Psoas muscle (tissue), 8 donors: ENCODE measurements around the gene LRRC14B. TPM values are rescaled to one million over a fixed set of nuclear protein-coding genes. Genes with fewer than 3 reads are reported as not detected.

Experiments used
- ATAC-seq, 4 donors: fragments of 200-7000 bp; cut with Tn5 transposase; one replicate each; pipeline ENCODE4 v1.9.1; 2020; ENCODE audit warnings: moderate library complexity in 3 of 4, mild to moderate bottlenecking in 2 of 4
- DNase-seq, 2 donors: peaks; one replicate each; pipeline ENCODE4 v3.0.0-alpha.2; 2020
- H3K27ac ChIP-seq: fragments of 200-600 bp; one replicate; pipeline ENCODE4 v1.8.0; 2022
- H3K27me3 ChIP-seq, 3 donors: fragments of 200-600 bp in 1 of 3; one replicate each; pipeline versions ENCODE4 v1.6.1 to v1.8.0; 2013 to 2022; ENCODE audit warnings: low read length in 2 of 3, mild to moderate bottlenecking in 2 of 3, moderate library complexity in 1 of 3; ENCODE audit not compliant: insufficient read depth in 3 of 3
- H3K36me3 ChIP-seq, 2 donors: fragments of 200-600 bp in 1 of 2; one replicate each; pipeline versions ENCODE4 v1.6.1 to v1.8.0; 2013 to 2022; ENCODE audit warnings: low read depth in 1 of 2, mild to moderate bottlenecking in 1 of 2, moderate library complexity in 1 of 2; ENCODE audit not compliant: insufficient read depth in 1 of 2
- H3K4me1 ChIP-seq: fragments of 200-600 bp; one replicate; pipeline ENCODE4 v1.8.0; 2022
- H3K4me3 ChIP-seq: fragments of 200-600 bp; one replicate; pipeline ENCODE4 v1.8.0; 2022; ENCODE audit warnings: mild to moderate bottlenecking
- H3K9me3 ChIP-seq: fragments of 200-600 bp; one replicate; pipeline ENCODE4 v1.8.0; 2022
- WGBS, 3 donors: extraction: QIAGEN DNeasy Blood & Tissue Kit; methylation state at CpG; one replicate each; pipeline versions ENCODE4 v1.1.6 to v1.1.7; 2013; 5-methylcytosine and 5-hydroxymethylcytosine counted together
- intact Hi-C, 2 donors: fragments of 100-400 bp; cut with DNase I; formaldehyde crosslinking; loops; one replicate each; pipeline versions ENCODE4 v1.11.0 to v1.14.2; 2022
- polyA plus RNA-seq, 3 donors: library from polyadenylated mRNA; stranded (reverse); fragments of 200-250 nt; gene quantifications; one replicate each; pipeline ENCODE4 v1.2.3, GENCODE V29; 2013
- total RNA-seq, 4 donors: library from RNA; stranded (reverse); fragmentation: NEBNext Ultra II Directional in 2 of 4; extraction: Animal tissue kit (Norgen Biotek cat#: 25700) in 2 of 4; gene quantifications; one replicate each; pipeline versions ENCODE4 v1.2.1 to v1.2.4, GENCODE V29; 2021 to 2023
- TF ChIP-seq, protein P1 (sequence below): fragments of 200-600 bp; IDR thresholded peaks from one replicate; pipeline ENCODE4 v1.8.0; 2022; ENCODE audit warnings: antibody characterized with exemption
- donor health status: healthy with polysubstance abuse.
- donor health status: DM: no; HTN: no; CAD: no; lungs with moderate emphysema.
- donor health status: Bipolar disorder and iron deficiency.
- donor health status: healthy.
- donor health status: DM: yes; HTN: yes; CAD: no.
- donor health status: DM: no; HTN: no; CAD: no.
- donor health status: DM: no; HTN: no; CAD: no.
- donor health status: DM: yes; HTN: yes; CAD: no.

LRRC14B gene
- total and polyA plus RNA-seq, 7 donors: 0.42 to 15.5 (median 9.5) TPM

DNA sequence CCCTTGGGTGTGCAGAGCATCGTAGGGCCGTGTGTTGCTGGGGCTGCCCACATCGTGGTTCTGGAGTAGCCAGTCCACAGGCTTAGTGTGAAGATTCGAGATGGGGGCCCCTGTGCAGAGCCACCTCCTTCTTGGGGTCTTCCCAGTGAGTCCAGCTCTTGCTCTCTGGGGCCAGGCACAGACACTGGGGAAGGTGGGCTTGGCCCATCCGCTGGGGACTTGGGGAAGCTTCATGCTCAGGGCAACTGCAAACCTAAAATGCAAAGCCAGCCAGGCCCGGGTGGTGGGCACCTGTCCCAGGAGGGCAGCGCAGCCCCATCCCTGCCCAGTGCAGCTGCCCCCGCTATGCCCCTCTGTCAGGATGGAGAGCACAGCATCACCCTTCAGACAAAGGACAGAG, 46.4 kb upstream of the LRRC14B start:
- intact Hi-C loops: no loop called here
- Histone ChIP-seq H3K4me1 (no peaks in the 10 kb centered on the region), H3K9me3 (peaks cover 8% of the 10 kb centered on the region), H3K4me3 (no peak overlapping the region), H3K27ac (no peak overlapping the region), H3K36me3 (no peaks in the 10 kb centered on the region), H3K27me3 (no peaks in the 10 kb centered on the region)
- WGBS, 3 donors: 81 to 95% (median 90%) methylated on average over 8 of the region's 8 CpGs
- TF ChIP-seq, protein P1, sequence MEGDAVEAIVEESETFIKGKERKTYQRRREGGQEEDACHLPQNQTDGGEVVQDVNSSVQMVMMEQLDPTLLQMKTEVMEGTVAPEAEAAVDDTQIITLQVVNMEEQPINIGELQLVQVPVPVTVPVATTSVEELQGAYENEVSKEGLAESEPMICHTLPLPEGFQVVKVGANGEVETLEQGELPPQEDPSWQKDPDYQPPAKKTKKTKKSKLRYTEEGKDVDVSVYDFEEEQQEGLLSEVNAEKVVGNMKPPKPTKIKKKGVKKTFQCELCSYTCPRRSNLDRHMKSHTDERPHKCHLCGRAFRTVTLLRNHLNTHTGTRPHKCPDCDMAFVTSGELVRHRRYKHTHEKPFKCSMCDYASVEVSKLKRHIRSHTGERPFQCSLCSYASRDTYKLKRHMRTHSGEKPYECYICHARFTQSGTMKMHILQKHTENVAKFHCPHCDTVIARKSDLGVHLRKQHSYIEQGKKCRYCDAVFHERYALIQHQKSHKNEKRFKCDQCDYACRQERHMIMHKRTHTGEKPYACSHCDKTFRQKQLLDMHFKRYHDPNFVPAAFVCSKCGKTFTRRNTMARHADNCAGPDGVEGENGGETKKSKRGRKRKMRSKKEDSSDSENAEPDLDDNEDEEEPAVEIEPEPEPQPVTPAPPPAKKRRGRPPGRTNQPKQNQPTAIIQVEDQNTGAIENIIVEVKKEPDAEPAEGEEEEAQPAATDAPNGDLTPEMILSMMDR: no peak
- DNase-seq (no peak), ATAC-seq (no peak)

DNA sequence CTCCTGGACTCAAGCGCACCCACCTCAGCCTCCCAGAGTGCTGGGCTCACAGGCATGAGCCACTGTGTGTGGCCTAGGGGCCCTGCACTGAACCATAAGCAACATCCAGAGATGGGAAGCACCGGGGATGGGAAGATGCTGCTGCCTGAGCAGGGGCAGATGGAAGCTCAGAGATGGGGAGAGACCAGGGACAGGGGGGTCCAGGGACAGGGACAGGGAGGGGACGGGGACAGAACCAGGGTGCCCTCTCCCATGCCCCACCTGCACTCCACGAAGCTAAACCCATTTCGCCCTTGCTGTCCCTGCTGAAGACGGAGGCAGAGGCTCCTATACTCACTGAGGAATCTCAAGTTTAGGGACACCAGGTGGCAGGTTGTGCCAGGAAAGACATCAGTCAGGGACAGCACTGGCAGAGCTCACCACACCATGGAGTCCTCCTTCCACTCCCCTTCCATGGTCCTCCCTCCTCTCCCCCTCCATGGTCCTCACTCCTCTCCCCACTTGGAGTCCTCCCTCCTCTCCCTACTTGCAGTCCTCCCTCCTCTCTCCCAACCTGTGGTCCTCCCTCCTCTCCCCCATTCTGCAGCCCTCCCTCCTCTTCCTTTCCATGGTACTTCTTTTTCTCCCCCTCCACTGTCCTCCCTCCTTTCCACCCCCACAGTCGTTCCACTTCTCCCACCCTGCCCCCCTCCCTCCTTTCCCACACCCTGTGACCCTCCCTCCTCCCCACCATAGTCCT, 45.5 kb upstream of the LRRC14B start:
- Histone ChIP-seq H3K9me3 (peaks cover 8% of the 10 kb centered on the region), H3K27me3 (no peaks in the 10 kb centered on the region), H3K36me3 (no peaks in the 10 kb centered on the region), H3K4me3 (no peak overlapping the region), H3K4me1 (no peaks in the 10 kb centered on the region), H3K27ac (no peak overlapping the region)
- DNase-seq (no peak), ATAC-seq (no peak)
- intact Hi-C loops: no loop called here
- WGBS, 3 donors: 56 to 92% (median 89%) methylated on average over 7 of the region's 7 CpGs
- TF ChIP-seq, protein P1: no peak

DNA sequence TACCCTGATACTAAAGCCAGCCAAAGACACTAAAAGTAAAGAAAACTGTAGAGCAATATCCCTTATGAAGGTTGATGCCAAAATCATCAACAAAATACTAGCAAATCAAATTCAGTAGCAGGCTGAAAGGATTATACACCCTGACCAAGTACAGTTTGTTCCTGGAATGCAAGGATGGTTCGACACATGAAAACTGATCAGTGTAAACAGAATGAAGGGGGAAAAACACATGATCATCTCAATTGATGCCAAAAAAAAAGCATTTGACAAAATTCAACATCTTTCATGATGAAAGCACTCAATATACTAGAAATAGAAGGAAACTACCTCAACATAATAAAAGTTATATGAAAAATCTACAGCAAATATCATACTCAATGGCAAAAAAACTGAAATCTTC, 43.5 kb upstream of the LRRC14B start:
- H3K4me3 ChIP-seq: no peak overlapping the region
- no peaks in the 10 kb centered on the region for H3K27me3 ChIP-seq
- TF ChIP-seq, protein P1: no peak

DNA sequence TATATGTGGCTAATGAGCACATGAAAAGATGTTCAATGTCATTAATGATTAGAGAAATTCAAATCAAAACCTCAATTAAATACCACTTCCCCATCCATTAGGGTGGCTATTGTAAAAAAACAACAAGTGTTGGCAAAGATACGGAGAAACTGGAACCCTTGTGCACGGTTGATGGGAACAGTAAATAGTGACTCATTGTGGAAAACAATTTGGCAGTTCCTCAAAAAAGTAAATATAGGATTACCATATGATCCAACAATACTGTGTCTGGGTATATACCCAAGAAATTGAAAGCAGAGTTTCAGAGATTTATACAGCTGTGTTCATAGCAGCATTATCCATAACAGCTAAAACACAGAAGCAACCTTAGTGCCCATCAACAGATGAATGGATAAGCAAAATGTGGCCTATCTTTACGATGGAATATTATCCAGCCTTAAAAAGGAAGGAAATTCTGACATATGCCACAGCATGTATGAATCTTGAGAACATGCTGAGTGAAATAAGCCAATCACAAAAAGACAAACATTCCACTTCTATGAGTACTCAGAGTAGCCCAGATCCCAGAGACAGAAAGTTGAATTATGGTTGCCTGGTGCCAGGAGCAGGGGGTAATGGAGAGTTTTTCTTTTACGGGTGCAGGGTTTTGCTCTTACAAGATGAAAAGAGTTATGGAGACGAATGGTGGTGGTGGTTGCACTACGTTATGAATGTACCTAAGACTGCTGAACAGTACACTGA, 41.4 kb upstream of the LRRC14B start:
- Histone ChIP-seq H3K9me3 (peaks cover 8% of the 10 kb centered on the region), H3K4me3 (no peak overlapping the region), H3K27ac (no peak overlapping the region), H3K27me3 (no peaks in the 10 kb centered on the region), H3K36me3 (no peaks in the 10 kb centered on the region), H3K4me1 (no peaks in the 10 kb centered on the region)
- intact Hi-C loops: no loop called here
- TF ChIP-seq, protein P1: no peak
- DNase-seq (no peak), ATAC-seq (no peak)
- WGBS, 3 donors: 80 to 82% (median 81%) methylated on average over 6 of the region's 6 CpGs

More for the DNA sequence above, 43.5 kb upstream of the LRRC14B start:
- intact Hi-C loops: no loop called here
- Histone ChIP-seq H3K36me3 (no peaks in the 10 kb centered on the region), H3K9me3 (peaks cover 8% of the 10 kb centered on the region), H3K4me1 (no peaks in the 10 kb centered on the region), H3K27ac (no peak overlapping the region)
- ATAC-seq (no peak), DNase-seq (no peak)
- WGBS, 3 donors: 71 to 100% (median 89%) methylated on average over 1 of the region's 1 CpG
